HG02610 (cell line): ENCODE measurements around the gene LTB.
"Not testable (repeated sequence)": the region's sequence is repeated elsewhere in the genome, so short reads cannot be mapped to it uniquely, and the experiment has no call there.

ENCODE experiments used
- ATAC-seq: cut with Tn5 transposase; IDR thresholded peaks from one replicate; pipeline ENCODE4 v1.9.1; 2021; ENCODE audit warnings: mild to moderate bottlenecking, moderate library complexity; ENCODE audit not compliant: unreplicated experiment

Gene LTB

DNA sequence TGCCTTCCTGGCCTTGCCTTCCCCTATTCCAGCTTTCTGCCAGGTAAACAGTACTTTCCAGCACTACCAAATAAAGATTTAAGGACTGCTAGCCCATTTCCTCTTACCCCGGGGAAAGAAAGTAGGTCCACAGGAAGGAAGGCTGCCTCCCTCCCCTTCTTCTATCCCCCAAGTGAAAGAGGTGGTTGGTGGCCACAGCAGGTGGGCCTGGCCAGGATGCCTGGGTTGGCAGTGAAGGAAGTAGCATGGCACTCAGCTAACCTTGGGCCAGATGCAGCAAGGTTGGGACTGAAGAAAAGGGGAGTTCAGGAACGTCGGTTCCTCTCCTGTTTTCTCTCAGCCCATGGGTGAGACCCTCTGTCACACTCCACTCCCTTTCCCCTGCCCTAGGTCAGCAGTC lies 25.9 kb downstream of the LTB start:
- ATAC-seq = no peak

DNA sequence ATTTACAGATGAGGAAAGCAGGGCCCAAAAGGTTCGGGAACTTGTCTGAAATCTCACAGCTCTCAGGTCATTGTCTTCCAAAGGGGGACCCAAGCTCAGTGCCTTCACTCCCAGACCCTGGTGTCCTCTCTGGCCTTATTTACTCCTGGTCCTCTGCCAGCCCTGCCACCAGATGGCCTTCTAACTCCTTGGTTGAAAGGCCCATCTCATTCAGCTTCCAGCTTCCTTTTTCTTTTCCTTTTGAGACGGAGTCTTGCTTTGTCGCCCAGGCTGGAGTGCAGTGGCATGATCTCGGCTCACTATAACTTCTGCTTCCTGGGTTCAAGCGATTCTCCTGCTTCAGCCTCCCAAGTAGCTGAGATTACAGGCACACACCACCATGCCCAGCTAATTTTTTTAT lies 30.9 kb downstream of the LTB start:
- ATAC-seq = not testable (repeated sequence)

DNA sequence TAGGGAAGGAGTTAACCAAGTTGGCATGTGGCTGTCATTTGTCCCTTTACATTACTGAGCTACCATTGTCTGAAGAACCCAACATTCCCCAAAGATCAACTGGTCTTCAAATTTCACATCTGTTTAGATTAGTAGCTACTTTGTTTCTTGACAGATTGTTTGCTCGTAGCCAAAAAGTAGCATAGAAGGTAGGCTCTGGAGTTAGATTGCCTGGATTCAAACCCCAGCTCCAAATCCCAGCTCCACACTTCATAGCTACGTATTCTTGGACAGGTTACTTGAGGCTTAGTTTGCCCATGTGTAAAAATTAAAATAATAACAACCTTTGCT lies 33.7 kb downstream of the LTB start:
- no peak for ATAC-seq

DNA sequence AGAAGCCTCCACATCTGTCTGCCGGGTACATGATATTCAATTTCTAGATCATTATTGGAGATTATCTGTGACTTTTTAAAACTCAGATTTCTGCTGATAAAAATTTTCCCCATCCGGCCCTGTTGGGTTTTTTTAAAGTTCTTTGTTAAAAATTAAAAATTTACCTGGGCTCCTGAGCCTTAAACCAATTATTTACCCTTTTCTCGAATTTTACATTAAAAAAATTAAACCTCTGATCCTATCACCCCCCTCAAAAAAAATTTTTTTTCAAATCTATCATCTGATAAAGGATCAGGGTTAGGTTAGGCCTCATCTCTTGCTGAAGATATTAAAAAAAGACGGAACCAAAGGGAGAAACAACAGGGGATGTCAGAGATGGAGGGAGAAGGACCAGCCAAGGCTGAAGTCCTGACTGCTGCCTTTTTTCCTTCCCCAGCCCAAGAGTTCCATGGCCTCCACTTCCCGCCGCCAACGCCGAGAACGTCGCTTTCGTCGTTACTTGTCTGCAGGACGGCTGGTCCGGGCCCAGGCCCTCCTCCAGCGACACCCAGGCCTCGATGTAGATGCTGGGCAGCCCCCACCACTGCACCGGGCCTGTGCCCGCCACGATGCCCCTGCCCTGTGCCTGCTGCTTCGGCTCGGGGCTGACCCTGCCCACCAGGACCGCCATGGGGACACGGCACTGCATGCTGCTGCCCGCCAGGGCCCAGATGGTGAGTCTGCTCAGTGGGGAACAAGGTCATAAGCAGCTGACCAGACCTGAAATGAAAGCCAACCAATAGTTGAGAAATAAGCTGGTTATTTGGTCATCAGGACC lies 34.3 kb downstream of the LTB start:
- ATAC-seq = no peak

DNA sequence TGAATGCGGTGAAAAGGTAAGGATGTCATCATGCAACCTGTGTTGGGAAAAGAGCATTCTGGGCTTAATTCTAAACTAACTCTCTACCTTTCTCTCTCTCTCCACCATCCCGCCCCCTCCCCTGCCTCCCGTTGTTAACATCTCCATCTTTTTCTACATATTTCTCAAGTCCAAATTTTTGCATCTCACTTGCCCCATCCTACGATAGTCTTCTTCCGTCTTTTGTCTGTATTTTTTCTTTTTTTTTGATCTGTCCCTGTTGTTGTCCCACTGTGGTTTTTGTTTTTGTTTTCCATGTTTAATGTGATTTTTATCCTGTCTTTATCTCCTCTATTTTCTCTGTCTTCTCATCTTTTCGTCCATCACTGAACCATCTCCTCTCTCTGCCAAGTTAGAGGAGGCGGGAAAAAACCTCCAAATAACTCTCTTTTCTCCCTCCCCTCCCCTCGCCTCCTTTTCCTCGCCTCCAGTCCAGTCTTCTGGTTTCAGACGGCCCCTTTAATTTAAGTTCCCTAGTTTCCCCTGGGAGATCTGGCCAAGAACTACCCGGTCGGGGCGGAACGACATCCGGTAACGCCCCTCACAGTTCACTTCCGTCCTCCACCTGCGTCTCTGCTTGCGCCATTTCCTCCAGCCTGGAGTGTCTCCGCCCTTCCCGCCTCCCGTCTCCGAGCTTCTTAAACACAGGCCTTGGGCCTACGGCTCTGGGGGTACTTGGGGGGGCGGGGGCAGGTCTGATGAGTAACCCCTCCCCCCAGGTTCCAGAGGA lies 35.1 kb downstream of the LTB start, which contains the start of gene NFKBIL1:
Gene NFKBIL1 (plus strand): TSS at position 651 of the 769 bp plus-strand sequence. CDS start 87 bp downstream, at position 738.
- peak; percentile 75 for ATAC-seq

DNA sequence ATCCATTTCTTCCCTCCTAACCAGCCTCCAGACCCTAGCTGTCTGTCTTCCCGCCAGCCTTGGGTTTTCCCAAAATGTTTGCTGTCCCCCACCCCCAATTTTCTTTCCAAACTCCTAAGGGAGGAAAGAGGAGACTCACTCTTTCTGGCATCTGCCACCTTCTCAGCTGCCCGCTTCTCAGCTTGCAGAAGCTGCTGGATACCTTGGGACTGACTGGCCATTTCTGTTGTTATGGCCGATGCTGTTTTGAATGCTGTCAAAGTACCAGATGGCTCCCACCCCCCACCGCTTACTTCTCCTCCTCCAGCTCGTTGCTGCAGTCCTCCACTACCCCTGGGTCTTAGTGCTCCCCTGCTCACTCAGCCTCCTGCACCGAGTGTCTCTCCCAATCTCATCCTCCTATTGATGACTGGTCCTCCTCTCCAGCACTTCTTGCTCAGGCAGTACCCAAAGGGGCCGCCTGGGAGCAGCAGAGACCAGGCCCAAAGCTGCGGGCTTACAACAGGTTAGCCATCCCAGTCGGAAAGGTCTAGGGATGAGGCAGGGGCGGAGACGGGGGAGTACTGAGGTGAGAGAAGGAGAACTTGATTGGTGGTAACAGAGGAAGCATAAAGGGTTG lies 35.8 kb downstream of the LTB start, which contains the start of gene ATP6V1G2:
Gene ATP6V1G2 (minus strand): TSS at position 270 of the 619 bp plus-strand sequence. CDS start 49 bp downstream, at position 221.
- ATAC-seq = peak; percentile 38

DNA sequence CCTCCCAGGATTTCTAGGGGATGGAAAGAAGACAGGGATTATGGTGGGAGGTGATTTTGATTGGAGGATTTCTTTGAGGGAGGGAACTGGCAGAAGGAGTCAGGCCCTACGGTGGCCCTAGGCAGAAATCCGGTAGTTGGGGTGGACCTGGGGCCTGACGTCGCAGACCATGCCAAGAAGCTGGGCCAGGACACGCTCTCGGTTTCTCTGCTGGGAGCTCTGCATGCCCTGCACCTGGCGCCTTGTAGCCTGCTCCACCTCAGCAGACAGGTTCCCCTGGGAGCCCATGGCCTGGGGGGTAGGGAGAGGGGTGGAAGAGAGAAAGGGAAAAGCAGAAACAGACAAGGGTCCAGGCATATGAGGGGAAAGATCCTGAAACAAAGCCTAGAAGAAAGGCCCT lies 36.9 kb downstream of the LTB start:
- ATAC-seq = no peak

DNA sequence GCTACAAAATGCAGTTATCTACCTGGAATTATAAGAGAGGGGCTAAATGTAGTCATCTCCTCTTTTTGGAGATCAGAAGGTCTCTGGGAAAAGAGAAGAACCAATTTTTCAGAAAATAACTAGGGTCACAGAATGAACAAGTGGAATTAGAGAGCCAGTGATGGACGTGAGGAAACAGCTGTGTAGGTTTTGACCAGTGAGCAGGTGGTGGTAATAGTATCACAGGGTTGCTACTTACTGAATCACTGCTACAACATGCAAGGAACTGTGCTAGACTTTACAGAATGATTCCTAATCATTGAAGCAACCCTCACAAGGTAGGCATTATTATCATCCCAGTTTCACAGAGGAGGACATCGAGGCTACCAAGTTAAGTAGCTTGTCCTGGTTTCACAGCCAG lies 37.5 kb downstream of the LTB start:
- no peak for ATAC-seq

DNA sequence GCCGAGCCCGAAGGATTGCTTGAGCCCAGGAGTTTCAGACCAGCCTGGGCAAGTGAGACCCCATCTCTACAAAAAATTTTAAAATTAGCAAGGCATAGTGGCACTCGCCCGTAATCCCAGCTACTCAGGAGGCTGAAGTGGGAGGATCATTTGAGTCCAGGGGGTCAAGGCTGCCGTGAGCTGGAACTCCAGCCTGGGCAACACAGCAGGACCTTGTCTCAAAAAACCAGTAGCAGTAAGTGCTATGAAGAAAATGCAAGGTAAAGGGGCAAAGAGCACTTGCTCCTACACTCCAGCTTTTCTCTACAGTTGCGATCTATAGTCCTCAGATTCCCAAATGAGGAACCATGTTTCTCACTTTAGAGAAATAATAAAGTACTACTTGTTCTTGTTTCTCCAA lies 38.6 kb downstream of the LTB start:
- no peak for ATAC-seq

DNA sequence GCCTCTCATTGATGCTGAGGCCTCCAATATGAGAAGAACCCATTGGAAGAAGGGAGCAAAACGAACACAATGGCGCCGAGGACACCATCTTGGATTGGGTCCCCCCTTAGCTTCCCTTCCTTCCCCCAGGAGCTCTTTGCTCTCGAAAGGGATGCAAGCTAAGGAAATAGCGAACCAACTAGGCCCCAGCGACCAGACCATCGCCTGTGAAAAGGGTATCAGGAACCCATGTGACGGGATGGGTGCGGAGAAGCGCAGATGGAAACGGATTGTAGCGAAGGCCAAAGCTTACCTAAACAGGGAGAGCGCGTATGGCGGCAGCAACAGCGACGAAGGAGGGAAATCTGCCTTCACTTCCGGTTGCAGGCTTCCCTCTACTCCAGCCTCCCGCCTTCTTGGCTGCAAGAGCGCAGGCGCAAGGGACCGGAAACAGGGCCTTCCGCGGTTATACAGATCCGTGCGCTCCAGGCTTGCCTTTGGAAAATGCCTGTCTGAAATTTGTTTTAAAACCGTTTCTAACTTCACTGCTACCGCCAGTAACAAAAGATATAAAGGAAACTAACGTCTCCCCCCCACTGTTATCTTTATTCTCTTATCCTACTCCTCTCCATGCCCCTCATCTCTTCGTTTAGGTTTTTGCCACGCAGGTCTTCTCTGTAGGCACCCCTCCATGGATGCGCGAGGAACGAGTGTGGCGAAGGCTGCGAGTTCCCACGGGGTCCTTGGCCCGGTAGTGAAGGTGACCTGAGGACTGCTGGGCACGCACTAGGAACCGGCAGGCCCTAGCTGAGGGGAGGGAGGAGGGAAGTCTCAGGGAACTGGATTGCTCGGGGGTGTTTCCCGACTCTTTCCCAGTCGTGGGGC lies 40.3 kb downstream of the LTB start, which contains the start of gene DDX39B:
Gene DDX39B (minus strand): TSS at position 346 of the 864 bp plus-strand sequence. CDS start 1,471 bp downstream, outside the sequence.
- peak; percentile 63 for ATAC-seq

DNA sequence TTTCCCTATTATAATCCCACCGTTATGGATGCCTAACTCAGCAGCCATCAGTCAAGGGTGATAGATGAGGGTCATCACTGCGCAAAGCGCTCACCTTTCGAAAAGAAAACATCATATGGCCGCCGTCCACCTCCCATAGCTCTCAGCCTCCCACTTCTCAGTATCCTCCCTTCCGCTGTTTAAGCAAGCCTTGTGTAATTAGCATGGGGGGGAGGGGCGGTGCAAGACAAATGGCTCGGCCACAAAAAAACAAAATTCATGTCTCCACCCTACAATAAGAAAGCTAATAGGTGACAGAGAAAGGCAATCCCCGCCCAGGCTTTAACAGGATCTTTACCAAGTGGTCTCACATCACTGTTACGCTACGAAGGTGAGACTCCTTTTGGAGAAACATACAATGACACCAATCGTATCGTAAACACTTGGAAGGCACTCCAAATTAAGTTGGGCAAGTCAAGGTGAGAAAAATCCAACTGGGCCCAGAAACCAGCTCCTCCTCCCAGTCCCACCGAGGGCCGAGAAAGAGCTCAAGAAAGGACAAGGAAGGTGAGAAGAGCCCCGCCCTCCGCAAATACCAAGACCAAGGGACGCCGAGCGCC lies 41.1 kb downstream of the LTB start:
- ATAC-seq = no peak

DNA sequence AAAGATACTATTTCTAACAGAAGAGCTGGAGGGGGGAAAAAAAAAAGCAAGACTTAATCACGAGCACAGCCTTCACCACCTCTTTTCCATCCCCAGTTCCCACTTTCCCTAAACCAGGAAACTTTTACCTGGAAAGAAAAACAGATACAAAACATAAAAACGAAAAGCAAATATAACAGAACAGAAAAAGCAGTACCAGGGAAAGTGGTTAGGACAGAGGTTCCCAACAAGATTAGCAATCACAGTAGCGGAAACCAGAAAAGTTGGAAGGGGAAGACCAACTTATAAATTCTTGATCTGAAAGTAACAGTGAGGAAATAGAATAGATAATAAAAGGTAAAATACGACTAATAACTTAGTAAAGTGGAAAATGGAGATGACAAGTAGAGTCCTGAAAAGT lies 41.6 kb downstream of the LTB start:
- ATAC-seq = no peak

DNA sequence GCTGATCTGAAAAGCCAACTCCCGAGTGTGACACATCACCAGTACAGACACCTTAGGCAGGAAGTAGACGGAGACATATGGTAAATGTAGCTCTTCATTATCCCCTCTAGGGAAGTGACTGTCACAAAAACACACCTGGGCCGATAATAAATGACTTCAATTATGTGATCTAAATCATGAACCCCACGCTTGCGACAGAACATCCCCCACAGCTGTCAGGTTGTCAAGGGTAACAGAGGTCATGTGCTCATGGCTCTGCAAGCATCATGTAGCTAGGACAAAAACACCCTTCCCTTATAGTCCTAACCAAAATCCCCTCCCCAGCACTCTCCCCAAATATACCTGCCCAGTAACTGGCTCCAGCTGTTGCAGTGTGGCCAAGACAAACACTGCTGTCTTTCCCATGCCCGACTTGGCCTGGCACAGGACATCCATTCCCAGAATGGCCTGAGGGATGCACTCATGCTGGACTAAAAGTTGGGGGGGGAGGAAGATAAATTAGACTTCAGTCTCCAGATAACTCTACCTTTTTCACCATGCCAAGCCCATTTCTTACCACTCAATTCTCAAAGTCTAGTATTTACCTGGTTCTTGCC lies 43.3 kb downstream of the LTB start:
- ATAC-seq = no peak

DNA sequence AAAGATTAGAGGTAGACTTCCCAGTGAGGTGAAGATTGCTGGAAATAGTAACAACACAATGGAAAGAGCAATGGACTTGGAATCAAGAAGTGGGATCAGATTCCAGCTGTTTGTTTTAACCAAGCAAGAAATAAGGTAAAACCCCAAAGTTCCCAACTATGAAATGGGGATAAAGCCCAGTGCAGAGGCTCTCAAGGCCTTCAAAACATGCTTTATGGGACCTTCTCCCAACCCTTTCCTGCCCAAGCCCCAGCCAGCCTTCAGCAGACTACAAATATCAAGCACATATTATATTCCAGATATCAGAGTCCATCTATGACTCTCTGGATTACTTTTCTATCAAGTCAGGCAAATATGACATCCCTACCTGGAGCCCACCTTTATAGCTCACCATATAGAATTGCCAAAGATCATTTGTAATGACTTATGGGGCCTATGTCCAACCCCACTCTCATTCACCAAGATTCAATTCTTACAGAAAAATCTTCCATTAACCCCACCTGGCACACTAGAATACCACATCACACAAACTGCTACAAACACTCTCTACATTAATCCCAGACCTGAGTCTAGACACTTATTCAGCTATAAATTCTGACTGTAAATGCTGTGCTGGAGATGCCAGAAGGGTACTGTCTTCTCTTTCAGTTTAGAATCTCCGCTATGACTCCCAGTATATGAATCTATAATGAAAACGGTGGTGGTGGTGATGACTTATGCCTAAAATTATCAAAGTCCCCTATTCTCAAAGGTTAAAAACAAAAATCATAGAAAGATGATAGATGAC lies 46.5 kb downstream of the LTB start:
- ATAC-seq = no peak

DNA sequence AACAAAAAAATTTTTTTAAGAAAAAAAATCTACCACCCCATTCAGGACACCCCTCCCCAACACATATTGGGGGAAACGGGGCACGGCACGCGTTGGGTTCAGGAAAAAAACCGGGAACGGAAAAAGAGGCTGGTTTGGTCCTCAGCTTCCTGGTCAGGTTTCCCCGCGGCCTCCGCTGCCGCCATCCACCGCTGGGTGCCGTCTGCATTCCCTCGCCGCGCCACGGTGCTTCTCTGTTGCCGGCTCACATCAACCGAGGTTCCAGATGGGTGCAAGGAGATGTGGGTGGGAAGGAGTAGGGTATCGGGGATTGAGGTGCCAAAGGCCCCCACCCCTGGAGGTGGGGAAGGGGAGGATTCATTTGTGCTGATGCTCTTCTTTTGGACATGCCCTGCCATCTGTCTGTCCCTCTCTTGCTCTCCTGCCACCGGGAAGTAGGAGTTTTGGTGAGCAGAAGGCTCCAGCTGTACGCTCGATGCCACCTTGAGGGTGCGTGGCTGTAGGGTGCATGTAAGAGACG lies 47.6 kb downstream of the LTB start:
- ATAC-seq = no peak

DNA sequence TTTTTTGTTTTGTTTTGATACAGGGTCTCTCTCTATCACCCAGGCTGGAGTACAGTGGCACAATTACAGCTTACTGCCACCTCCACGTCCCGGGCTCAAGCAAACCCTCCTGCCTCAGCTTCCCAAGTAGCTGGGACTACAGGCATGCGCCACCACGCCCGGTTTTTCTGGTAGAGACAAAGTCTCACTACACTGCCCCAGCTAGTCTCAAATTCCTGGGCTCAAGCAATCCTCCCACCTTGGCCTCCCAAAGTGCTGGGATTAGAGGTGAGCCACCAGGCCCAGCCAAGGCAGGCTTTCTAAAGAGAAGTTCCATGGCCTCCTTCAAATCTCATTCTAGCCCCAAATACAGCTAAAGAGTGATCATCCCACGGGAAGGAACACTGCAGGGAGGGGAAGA lies 48.2 kb downstream of the LTB start:
- no peak for ATAC-seq

DNA sequence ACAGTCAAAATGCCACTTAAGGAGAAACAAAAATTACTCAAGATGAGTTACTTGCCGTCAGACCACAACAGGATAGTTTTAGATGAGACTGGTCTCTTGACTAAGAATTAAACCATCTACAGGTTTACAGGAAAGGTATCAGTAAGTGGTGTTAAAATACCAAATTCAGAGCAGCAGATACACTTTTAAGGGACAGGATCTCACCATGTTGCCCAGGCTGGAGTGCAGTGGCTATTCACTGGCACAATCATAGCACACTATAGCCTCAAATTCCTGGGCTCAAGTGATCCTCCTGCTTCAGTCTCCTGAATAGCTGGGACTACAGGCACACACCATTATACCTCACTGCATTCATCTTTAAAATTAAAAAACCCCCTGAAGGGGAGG lies 48.8 kb downstream of the LTB start:
- no peak for ATAC-seq

DNA sequence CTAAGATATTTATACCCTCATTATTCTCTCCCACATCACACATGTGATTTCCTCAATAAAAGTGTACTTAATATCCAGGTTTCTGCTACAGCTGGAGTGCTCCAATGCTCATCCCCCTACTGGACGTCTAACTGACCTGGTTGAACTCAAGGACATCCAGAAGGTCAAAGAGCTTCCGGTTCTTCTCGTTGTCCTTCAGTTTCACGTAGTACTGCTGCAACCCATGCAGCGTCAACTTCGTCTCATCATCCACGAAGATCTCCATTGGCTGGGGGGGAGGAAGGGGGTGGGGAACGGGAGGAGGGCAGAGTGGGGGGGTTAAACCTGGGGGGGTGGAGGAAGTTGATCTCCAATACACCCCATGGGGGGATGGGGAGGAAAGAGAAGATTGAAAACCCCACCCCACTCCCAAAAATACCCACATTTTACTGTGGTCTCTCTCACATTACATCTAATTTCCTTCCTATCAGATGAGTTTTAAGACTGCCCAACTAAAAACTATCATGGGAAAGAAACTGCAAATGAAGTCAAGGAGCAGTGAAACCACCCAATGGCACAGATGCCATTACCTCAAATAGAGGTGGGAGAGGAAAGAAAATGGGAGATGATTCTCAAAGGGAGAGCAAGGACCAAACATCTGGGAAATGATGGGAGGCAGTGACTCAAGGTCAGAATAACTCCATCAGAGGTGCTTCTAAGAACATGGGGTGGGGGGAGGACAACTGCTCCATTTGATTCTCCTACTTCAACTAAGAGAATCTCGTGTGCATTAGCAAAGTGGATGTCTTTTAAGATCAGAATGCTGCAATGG lies 49.4 kb downstream of the LTB start:
- no peak for ATAC-seq
